CD4-positive, alpha-beta T cell treated with Interferon alpha-2 for 1 hour (primary cell): ENCODE data around the gene ADGRL1.
"Not testable (repeated sequence)": the region's sequence is repeated elsewhere in the genome, so short reads cannot be mapped to it uniquely, and the experiment has no call there.

Experiments used
- DNase-seq, 2 donors: peaks; one replicate each; pipeline ENCODE4 v3.0.0-alpha.2; 2020 to 2022

Gene ADGRL1

GRCh38 chr19:14205452-14206287 lies at the start of gene ADGRL1:
Gene ADGRL1, minus strand, starts transcription at chr19:14206169. Its CDS starts 22,567 bp downstream, at chr19:14183602.
- peak; percentile 22 to 49 for DNase-seq

GRCh38 chr19:14255316-14255715 lies 49.3 kb upstream of the ADGRL1 start:
- not testable (repeated sequence) for DNase-seq

- not testable (repeated sequence) for DNase-seq
Observed at GRCh38 chr19:14253822-14254599, 48.0 kb upstream of the ADGRL1 start.

GRCh38 chr19:14252136-14252535 lies 46.2 kb upstream of the ADGRL1 start:
- DNase-seq = not testable (repeated sequence)

- DNase-seq = no peak
Observed at GRCh38 chr19:14250870-14251269, 44.9 kb upstream of the ADGRL1 start.

- DNase-seq = not testable (repeated sequence)
Observed at GRCh38 chr19:14250315-14250714, 44.3 kb upstream of the ADGRL1 start.

- DNase-seq = not testable (repeated sequence)
Observed at GRCh38 chr19:14249891-14250290, 43.9 kb upstream of the ADGRL1 start.

GRCh38 chr19:14249012-14249754 lies 43.2 kb upstream of the ADGRL1 start:
- not testable (repeated sequence) for DNase-seq

GRCh38 chr19:14248578-14249011 lies 42.6 kb upstream of the ADGRL1 start:
- peak; percentile 5 to 30 for DNase-seq

GRCh38 chr19:14247548-14248471 lies 41.8 kb upstream of the ADGRL1 start:
- not testable (repeated sequence) for DNase-seq

- not testable (repeated sequence) for DNase-seq
Observed at GRCh38 chr19:14247205-14247547, 41.2 kb upstream of the ADGRL1 start.

GRCh38 chr19:14244393-14244792 lies 38.4 kb upstream of the ADGRL1 start:
- DNase-seq = not testable (repeated sequence)

- not testable (repeated sequence) for DNase-seq
Observed at GRCh38 chr19:14243718-14244117, 37.7 kb upstream of the ADGRL1 start.

GRCh38 chr19:14237014-14237941 lies 31.3 kb upstream of the ADGRL1 start:
- DNase-seq = no peak

- not testable (repeated sequence) for DNase-seq
Observed at GRCh38 chr19:14232945-14233344, 27.0 kb upstream of the ADGRL1 start.

GRCh38 chr19:14228446-14229071 lies 22.6 kb upstream of the ADGRL1 start:
- not testable (repeated sequence) for DNase-seq

GRCh38 chr19:14226498-14226897 lies 20.5 kb upstream of the ADGRL1 start:
- DNase-seq = not testable (repeated sequence)

GRCh38 chr19:14222886-14223285 lies 16.9 kb upstream of the ADGRL1 start:
- DNase-seq = no peak

GRCh38 chr19:14221345-14221744 lies 15.4 kb upstream of the ADGRL1 start:
- DNase-seq = peak; percentile 77 to 83
